ACC112 (cell line): Measurements from ENCODE around the gene MAMDC2.
A peak's percentile ranks its signal among the peaks of the same experiment; 100 is the strongest.

Source experiments
- H2AFZ ChIP-seq: fragments of 200-600 bp; sonication (generic); one replicate; pipeline ENCODE4 v1.6.0; 2017; ENCODE audit warnings: antibody characterized with exemption, low read length; ENCODE audit not compliant: unreplicated experiment
- H3K27ac ChIP-seq: fragments of 200-600 bp; sonication (generic); 2 replicates; pipeline ENCODE4 v1.5.1; 2014; ENCODE audit warnings: low read depth, mild to moderate bottlenecking, antibody characterized with exemption, low read length, moderate library complexity
- H3K27me3 ChIP-seq: fragments of 200-600 bp; sonication (generic); 2 replicates; pipeline ENCODE4 v1.6.1; 2014; ENCODE audit warnings: mild to moderate bottlenecking, antibody characterized with exemption, low read length, moderate library complexity, mixed read lengths; ENCODE audit not compliant: insufficient read depth
- H3K36me3 ChIP-seq: fragments of 200-600 bp; sonication (generic); 2 replicates; pipeline ENCODE4 v1.6.1; 2016; ENCODE audit warnings: mild to moderate bottlenecking, antibody characterized with exemption, low read length, moderate library complexity, mixed read lengths; ENCODE audit not compliant: insufficient read depth
- H3K4me1 ChIP-seq: fragments of 200-600 bp; sonication (generic); one replicate; pipeline ENCODE4 v1.6.1; 2016; ENCODE audit warnings: low read length, mixed read lengths; ENCODE audit not compliant: insufficient read depth, unreplicated experiment, control insufficient read depth
- H3K4me3 ChIP-seq: fragments of 200-600 bp; sonication (generic); 2 replicates; pipeline ENCODE4 v1.5.1; 2014; ENCODE audit warnings: mild to moderate bottlenecking, low read depth, low read length
- H3K79me2 ChIP-seq: fragments of 200-600 bp; sonication (generic); one replicate; pipeline ENCODE4 v1.6.0; 2016; ENCODE audit warnings: low read length; ENCODE audit not compliant: control insufficient read depth, unreplicated experiment, insufficient read depth

The MAMDC2 gene, protein sequence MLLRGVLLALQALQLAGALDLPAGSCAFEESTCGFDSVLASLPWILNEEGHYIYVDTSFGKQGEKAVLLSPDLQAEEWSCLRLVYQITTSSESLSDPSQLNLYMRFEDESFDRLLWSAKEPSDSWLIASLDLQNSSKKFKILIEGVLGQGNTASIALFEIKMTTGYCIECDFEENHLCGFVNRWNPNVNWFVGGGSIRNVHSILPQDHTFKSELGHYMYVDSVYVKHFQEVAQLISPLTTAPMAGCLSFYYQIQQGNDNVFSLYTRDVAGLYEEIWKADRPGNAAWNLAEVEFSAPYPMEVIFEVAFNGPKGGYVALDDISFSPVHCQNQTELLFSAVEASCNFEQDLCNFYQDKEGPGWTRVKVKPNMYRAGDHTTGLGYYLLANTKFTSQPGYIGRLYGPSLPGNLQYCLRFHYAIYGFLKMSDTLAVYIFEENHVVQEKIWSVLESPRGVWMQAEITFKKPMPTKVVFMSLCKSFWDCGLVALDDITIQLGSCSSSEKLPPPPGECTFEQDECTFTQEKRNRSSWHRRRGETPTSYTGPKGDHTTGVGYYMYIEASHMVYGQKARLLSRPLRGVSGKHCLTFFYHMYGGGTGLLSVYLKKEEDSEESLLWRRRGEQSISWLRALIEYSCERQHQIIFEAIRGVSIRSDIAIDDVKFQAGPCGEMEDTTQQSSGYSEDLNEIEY

DNA sequence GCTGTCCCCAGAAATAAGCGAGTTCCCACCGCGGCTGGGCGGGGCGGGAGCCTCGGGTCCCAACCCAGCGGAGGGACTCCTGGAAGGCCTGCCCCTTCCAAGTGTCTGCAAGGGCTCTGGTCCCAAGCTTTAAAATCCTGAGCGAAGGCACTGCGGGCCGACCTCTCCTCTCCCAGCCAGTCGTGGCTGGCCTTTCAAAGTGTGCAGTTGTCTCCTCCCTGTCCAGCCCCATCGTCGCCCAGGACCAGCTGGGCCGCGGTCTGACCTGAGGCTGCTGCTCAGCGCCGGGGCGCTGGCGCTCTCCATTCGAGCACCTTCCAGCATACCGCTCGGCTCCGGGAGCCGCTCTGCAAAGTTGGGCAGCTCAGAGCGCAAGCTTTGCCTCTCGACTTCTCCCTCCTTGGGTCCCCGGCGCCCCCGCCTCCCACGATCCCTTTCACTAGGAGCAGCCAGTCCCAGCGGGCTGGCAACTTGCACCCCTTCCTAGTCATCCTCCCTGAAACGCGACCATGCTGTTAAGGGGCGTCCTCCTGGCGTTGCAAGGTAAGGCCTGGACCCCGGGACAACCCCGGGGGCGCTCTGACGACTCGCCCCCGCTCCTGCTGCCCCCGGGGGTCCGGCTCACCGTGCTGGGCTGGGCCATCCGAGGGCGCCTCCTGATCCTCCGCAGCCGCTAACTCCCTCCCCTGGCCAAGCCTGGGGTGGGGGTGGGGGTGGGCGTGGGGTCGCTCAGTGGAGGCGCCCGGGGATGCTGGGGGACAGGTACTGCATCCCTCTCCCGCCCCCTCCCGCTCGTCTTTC lies at the start of gene MAMDC2:
TSS of gene MAMDC2 (plus strand) at position 160 of the 801 bp plus-strand sequence. CDS start at position 510, 350 bp downstream.
- Histone ChIP-seq H3K27ac (no peak within 1 kb of the TSS), H3K4me1 (peaks cover 6% of the 10 kb centered on the region), H2AFZ (peak within 1 kb of the TSS; percentile 90), H3K36me3 (no peaks in the 10 kb centered on the region), H3K4me3 (peak within 1 kb of the TSS; percentile 84), H3K27me3 (no peaks in the 10 kb centered on the region), H3K79me2 (no peaks in the 10 kb centered on the region)

DNA sequence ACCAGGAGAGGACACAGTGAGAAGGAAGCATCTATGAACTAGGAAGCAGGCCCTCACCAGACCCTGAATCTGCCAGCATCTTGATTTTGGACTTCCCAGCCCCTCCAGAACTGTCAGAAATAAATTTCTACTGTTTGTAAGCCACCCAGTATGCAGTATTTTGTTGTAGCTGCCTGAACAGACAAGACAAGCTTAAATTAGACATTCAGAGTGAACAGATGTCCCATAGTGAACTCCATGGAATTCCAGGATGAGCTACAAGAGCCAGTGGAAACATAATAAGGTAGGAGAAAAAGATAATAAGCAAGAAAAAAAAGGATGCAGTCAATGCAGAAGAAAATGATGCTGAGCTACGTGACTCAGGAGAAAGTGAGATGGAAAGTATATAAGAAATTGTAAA lies 47.8 kb upstream of the MAMDC2 start:
- Histone ChIP-seq H3K4me3 (no peak overlapping the region), H3K27me3 (no peaks in the 10 kb centered on the region), H3K4me1 (peaks cover 19% of the 10 kb centered on the region), H3K27ac (no peak overlapping the region), H2AFZ (no peak overlapping the region), H3K36me3 (no peaks in the 10 kb centered on the region), H3K79me2 (no peaks in the 10 kb centered on the region)

DNA sequence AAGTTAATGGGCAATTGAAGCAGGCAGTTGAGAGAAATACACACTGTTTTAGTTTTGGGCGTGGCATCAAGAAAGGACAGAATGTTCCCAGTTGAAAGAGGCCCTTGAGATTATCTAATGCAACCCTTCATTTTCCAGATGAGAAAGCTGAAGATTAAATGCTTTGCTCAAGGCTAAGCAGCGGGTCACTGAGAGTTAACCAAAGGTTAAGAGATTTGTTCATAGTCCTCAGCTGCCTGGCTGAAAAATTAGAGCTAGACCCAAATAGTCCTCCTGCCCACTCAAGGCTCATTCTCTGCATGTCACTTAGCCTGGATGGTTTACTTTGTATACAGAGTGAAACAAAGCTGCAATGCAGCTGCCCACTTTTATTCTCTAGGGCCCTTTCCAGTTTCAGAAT lies 46.7 kb upstream of the MAMDC2 start:
- no peaks in the 10 kb centered on the region for H3K79me2 ChIP-seq
- peak overlapping the region; percentile 41 for H2AFZ ChIP-seq
- peak overlapping the region; percentile 76 for H3K27ac ChIP-seq
- no peaks in the 10 kb centered on the region for H3K36me3 ChIP-seq
- H3K27me3 ChIP-seq: no peaks in the 10 kb centered on the region
- peaks cover 19% of the 10 kb centered on the region for H3K4me1 ChIP-seq
- H3K4me3 ChIP-seq: peak overlapping the region; percentile 26; the same call in 1 of the 2 replicates

DNA sequence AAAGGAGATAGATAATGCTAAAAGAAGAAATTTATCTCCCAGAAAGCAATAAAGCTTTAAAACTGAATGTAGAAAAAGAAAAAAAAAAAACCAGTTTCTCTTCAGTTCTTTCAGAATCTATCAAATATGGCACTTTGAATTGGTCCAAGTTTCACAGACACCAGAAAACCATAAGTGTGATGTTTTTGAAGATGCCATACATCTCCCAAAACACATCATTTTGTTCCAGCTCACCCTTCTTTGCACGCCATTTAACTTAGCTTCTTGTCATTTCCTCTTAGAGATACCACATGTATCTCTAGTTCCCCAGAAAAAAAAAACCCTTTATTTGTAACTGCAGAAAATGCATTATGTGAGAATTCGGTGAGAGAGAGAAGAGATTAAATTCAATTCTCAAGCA lies 46.1 kb upstream of the MAMDC2 start:
- H3K36me3 ChIP-seq: no peaks in the 10 kb centered on the region
- H3K4me1 ChIP-seq: peaks cover 19% of the 10 kb centered on the region
- H3K27ac ChIP-seq: peak overlapping the region; percentile 76
- 0 out of 2 replicates have a peak overlapping the region, but pooled peaks have one; percentile 26 for H3K4me3 ChIP-seq
- no peaks in the 10 kb centered on the region for H3K79me2 ChIP-seq
- H2AFZ ChIP-seq: peak overlapping the region; percentile 41
- no peaks in the 10 kb centered on the region for H3K27me3 ChIP-seq

DNA sequence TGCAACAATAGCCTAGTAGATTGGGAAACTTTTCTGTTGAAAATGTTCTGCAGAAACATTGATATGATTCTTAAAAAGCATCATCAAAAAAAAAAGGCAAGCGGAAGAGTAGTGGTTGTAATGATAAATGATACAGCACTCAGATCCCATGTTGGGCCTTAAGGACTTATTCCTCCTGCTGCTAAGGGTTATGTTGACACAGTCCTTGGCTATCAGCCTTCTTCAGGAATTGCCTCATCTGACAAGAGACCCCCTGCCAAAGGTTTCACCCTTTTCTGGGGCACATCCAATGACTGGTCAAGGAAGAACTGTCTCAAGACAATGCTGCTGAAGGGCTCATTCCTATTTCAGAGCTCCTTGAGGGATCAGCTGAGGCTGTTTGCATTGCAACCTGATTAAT lies 44.3 kb upstream of the MAMDC2 start:
- H3K4me1 ChIP-seq: peaks cover 26% of the 10 kb centered on the region
- no peak overlapping the region for H3K27ac ChIP-seq
- H3K27me3 ChIP-seq: no peaks in the 10 kb centered on the region
- H3K4me3 ChIP-seq: no peak overlapping the region
- H3K79me2 ChIP-seq: no peaks in the 10 kb centered on the region
- no peak overlapping the region for H2AFZ ChIP-seq
- no peaks in the 10 kb centered on the region for H3K36me3 ChIP-seq

DNA sequence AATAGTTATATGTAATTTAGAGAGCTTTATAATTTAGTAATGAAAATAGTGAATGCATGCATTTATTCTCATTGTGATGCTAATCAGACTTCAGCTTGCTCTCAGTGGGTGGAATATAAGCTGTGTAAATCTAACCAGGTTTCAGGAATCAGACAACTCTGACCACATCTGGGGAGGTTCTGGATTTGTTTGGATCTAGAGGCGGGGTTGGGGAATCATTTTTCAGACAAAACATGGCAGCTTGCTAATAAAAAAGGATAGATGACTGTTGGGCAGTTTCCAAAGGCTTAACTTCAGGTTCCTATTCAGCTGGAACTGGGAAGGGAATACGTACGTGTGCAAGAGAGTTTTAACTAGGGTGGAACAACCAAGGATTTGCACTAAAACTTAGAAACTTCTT lies 43.2 kb upstream of the MAMDC2 start:
- H3K79me2 ChIP-seq: no peaks in the 10 kb centered on the region
- no peaks in the 10 kb centered on the region for H3K27me3 ChIP-seq
- H3K4me1 ChIP-seq: peaks cover 33% of the 10 kb centered on the region
- H3K27ac ChIP-seq: no peak overlapping the region
- H3K4me3 ChIP-seq: no peak overlapping the region
- H2AFZ ChIP-seq: no peak overlapping the region
- H3K36me3 ChIP-seq: no peaks in the 10 kb centered on the region

DNA sequence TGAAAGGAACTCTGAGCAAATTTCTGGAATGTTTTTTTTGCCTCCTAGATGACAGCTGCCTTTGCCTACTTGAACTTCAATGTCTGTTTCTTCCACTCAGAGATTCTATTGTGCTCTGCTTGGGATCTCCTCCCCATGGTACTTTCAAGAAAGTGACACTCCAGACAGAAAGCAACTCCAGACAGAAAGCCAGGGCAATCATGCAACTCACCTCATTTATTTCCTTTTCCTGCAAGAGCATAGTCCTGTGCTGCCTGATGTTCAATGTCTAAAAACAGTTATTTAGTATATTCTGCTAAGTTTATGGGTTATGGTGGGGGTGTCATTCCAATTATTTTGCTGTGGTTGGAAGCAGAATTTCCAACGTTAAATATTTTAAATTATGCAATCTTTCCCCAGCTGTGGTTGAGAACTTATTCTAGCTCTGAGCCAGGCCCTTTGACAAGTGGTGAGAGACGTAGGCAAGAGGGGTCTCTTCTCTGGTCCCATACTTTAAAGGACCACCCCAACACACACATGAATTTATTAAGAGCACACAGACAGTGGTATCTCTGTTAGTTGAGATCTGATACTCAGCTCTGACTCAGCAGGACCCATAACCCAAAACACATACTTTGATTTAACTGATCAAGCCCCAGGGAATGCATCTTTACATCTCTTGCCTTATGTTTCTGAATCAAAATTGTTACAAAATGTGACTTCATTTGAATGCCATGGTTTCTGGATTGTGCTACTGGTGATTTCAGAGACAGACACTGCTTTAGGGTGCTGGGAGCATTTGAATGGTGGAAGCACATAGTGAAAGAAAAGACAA lies 39.5 kb upstream of the MAMDC2 start:
- Histone ChIP-seq H3K27ac (peak overlapping the region; percentile 60), H3K36me3 (no peaks in the 10 kb centered on the region), H3K79me2 (no peaks in the 10 kb centered on the region), H2AFZ (peak overlapping the region; percentile 21), H3K4me1 (peaks cover 19% of the 10 kb centered on the region), H3K4me3 (no peak overlapping the region), H3K27me3 (no peaks in the 10 kb centered on the region)

DNA sequence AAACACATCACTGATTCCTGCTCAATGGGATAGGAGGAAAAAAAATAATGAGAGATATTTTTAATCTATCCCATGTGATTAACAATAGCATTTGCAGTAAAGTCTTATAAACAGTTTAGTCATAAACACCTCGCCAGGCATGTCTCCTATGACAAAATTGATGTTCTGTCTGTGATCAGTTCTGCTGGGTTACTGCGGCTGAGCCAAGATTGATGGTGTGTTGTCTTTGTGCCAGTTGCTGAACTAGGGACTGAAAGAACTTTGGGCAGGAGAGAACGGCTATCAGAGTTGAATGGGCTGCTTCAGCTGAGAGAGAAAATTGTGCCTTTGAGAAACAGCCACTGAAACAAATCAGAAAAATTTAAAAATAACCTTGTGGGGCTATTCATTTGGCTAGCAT lies 37.3 kb upstream of the MAMDC2 start:
- no peak overlapping the region for H2AFZ ChIP-seq

DNA sequence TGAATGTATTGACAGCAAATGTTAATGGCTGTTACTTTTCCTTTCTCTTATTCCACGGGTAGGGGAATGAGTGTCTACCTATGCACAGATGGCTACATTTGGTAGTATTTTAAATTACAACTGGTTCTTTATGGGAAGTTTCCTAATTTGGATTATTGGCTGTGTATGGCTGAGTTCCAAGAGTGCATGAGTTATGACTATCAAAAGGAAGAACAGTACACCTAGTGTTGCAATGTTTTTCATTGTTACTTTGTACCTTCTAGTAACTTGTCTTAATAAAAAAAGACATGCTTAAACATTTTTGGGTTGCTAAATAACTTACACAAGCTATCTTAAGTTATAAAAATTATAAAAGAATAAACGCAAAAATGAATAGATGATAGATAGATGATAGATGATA lies 35.8 kb upstream of the MAMDC2 start:
- Histone ChIP-seq H3K27ac (no peak overlapping the region), H3K36me3 (no peaks in the 10 kb centered on the region), H3K79me2 (no peaks in the 10 kb centered on the region), H3K4me3 (no peak overlapping the region), H3K4me1 (peaks cover 19% of the 10 kb centered on the region), H3K27me3 (no peaks in the 10 kb centered on the region), H2AFZ (no peak overlapping the region)

More for the DNA sequence above, 37.3 kb upstream of the MAMDC2 start:
- no peaks in the 10 kb centered on the region for H3K27me3 ChIP-seq
- no peaks in the 10 kb centered on the region for H3K79me2 ChIP-seq
- H3K36me3 ChIP-seq: no peaks in the 10 kb centered on the region
- no peak overlapping the region for H3K27ac ChIP-seq
- H3K4me3 ChIP-seq: no peak overlapping the region
- peaks cover 19% of the 10 kb centered on the region for H3K4me1 ChIP-seq

DNA sequence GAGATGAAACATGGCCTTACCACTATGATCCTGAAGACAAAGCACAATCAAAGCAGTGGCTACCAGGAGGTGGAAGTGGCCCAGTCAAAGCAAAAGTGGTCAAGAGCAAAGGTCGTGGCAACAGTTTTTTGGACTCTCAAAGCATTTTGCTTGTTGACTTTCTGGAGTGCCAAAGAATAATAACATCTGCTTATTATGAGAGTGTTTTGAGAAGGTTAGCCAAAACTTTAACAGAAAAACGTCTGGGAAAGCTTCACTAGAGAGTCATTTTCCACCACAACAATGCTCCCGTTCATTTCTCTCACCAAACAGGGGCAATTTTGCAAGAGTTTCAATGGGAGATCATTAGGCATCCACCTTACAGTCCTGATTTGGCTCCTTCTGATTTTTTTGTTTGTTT lies 33.6 kb upstream of the MAMDC2 start:
- no peak overlapping the region for H3K27ac ChIP-seq
- H3K79me2 ChIP-seq: no peaks in the 10 kb centered on the region
- no peaks in the 10 kb centered on the region for H3K36me3 ChIP-seq
- no peak overlapping the region for H2AFZ ChIP-seq
- H3K4me3 ChIP-seq: no peak overlapping the region
- H3K4me1 ChIP-seq: peaks cover 14% of the 10 kb centered on the region
- H3K27me3 ChIP-seq: no peaks in the 10 kb centered on the region
